ENCODE data around the gene RIMS1.

RIMS1 gene

GRCh38 chr6:72348926-72349325 is 462.6 kb downstream of the RIMS1 start:
- no peak overlapping the region for H3K4me3 ChIP-seq (replicated peaks; ENCODE audit: low read depth, low read length)
- TF ChIP-seq CTCF (IDR thresholded peaks at IDR 0.05; ENCODE audit: low read depth, low read length, missing control alignments): no peak
- DNase-seq (ENCODE audit: extremely low read depth, low read depth): no peak

GRCh38 chr6:72350296-72350881 is 464.0 kb downstream of the RIMS1 start:
- no peak overlapping the region for H3K4me3 ChIP-seq (replicated peaks; ENCODE audit: low read depth, low read length)
- DNase-seq (ENCODE audit: extremely low read depth, low read depth): no peak
- TF ChIP-seq CTCF (IDR thresholded peaks at IDR 0.05; ENCODE audit: low read depth, low read length, missing control alignments): no peak

- peak; percentile 93 for DNase-seq (ENCODE audit: extremely low read depth, low read depth)
- no peak for TF ChIP-seq CTCF (IDR thresholded peaks at IDR 0.05; ENCODE audit: low read depth, low read length, missing control alignments)
- H3K4me3 ChIP-seq (replicated peaks; ENCODE audit: low read depth, low read length): no peak overlapping the region
Measured at GRCh38 chr6:72363844-72364740, 477.7 kb downstream of the RIMS1 start.

- no peak overlapping the region for H3K4me3 ChIP-seq (replicated peaks; ENCODE audit: low read depth, low read length)
- no peak for TF ChIP-seq CTCF (IDR thresholded peaks at IDR 0.05; ENCODE audit: low read depth, low read length, missing control alignments)
- DNase-seq (ENCODE audit: extremely low read depth, low read depth): no peak
Measured at GRCh38 chr6:72365773-72366172, 479.4 kb downstream of the RIMS1 start.

GRCh38 chr6:72367439-72367838 is 481.1 kb downstream of the RIMS1 start:
- DNase-seq (ENCODE audit: extremely low read depth, low read depth): no peak

GRCh38 chr6:72371473-72371872 is 485.1 kb downstream of the RIMS1 start:
- DNase-seq (ENCODE audit: extremely low read depth, low read depth): no peak
- TF ChIP-seq CTCF (IDR thresholded peaks at IDR 0.05; ENCODE audit: low read depth, low read length, missing control alignments): no peak
- no peak overlapping the region for H3K4me3 ChIP-seq (replicated peaks; ENCODE audit: low read depth, low read length)

More at GRCh38 chr6:72367439-72367838, 481.1 kb downstream of the RIMS1 start:
- no peak for TF ChIP-seq CTCF (IDR thresholded peaks at IDR 0.05; ENCODE audit: low read depth, low read length, missing control alignments)
- H3K4me3 ChIP-seq (replicated peaks; ENCODE audit: low read depth, low read length): no peak overlapping the region

Data from HFF-Myc (cell line).